ENCODE measurements around the gene ITK.

DNA sequence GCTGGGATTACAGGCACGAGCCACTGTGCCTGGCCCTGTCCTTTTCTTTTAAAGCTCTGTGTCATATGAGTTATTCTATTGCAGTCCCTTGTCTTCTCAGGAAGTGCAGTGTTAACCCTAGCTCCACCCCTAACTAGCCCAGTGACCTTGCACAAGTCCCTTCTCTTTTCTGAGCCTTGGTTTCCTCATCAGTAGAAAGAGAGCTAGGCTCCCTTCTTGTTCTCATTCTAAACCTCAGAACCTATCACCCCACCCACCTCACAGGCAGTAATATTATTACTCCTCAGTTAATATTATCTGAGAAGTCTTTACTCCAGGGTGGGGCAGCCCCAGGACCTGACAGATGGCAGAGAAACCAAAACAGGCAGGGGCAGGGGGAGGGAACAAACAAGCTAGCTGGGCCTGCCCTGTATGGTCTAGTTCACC is 92.5 kb downstream of the ITK start:
- TF ChIP-seq, protein P1, sequence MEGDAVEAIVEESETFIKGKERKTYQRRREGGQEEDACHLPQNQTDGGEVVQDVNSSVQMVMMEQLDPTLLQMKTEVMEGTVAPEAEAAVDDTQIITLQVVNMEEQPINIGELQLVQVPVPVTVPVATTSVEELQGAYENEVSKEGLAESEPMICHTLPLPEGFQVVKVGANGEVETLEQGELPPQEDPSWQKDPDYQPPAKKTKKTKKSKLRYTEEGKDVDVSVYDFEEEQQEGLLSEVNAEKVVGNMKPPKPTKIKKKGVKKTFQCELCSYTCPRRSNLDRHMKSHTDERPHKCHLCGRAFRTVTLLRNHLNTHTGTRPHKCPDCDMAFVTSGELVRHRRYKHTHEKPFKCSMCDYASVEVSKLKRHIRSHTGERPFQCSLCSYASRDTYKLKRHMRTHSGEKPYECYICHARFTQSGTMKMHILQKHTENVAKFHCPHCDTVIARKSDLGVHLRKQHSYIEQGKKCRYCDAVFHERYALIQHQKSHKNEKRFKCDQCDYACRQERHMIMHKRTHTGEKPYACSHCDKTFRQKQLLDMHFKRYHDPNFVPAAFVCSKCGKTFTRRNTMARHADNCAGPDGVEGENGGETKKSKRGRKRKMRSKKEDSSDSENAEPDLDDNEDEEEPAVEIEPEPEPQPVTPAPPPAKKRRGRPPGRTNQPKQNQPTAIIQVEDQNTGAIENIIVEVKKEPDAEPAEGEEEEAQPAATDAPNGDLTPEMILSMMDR (IDR thresholded peaks at IDR 0.05) = no peak
- TF ChIP-seq POLR2A (IDR thresholded peaks at IDR 0.05) (no peak), EP300 (IDR thresholded peaks at IDR 0.05) (no peak)
